ENCODE results near the gene PLSCR4. TPM values are rescaled to one million over a fixed set of nuclear protein-coding genes. Genes with fewer than 3 reads are reported as not detected.
A peak's percentile ranks its signal among the peaks of the same experiment; 100 is the strongest.

Gene PLSCR4
- total RNA-seq, 1 donor from 2014 or later, result 1.1 TPM

DNA sequence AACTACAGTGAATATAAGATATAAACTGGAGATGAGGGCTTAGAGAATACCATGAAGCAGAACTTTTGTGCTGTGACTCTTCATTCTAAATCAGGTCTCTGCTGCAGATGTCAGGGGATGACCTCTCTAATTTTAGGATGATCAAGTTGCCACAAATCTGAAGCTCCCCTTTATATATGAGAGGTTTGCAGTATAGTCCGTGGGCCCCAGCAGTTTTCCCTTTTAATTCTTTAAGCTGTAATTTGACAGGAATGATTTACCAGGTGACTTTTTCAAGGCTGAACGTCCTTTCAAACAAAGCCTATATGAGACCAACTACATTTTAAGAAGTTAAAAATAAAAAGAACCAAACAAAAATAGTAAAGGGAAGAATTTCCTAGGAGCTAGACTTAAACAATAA lies 85.0 kb downstream of the PLSCR4 start:
- H3K4me2 ChIP-seq (ENCODE audit: low read length), result peak overlapping the region; percentile 80
- H3K36me3 ChIP-seq (ENCODE audit: insufficient read depth, low read length), result no peaks in the 10 kb centered on the region
- DNase-seq (ENCODE audit: low read depth) (no peak), FAIRE-seq (no peak)
- peak overlapping the region; percentile 91 for H3K27ac ChIP-seq (ENCODE audit: low read depth, low read length)
- Mint-ChIP-seq H3K36me3 (ENCODE audit: low read depth, unreplicated experiment) (no peaks in the 10 kb centered on the region), H3K4me3 (ENCODE audit: unreplicated experiment) (no peak overlapping the region), H3K9me3 (ENCODE audit: unreplicated experiment) (no peaks in the 10 kb centered on the region), H3K27me3 (ENCODE audit: low read depth, unreplicated experiment) (no peaks in the 10 kb centered on the region), H3K4me1 (ENCODE audit: low read depth, unreplicated experiment) (peaks cover 18% of the 10 kb centered on the region), H3K27ac (ENCODE audit: unreplicated experiment) (peak overlapping the region; percentile 90)
- peaks cover 15% of the 10 kb centered on the region for H3K79me2 ChIP-seq (ENCODE audit: insufficient read depth, low read length)
- H4K20me1 ChIP-seq (ENCODE audit: insufficient read depth, low read length), result no peaks in the 10 kb centered on the region
- TF ChIP-seq EZH2 (IDR thresholded peaks at IDR 0.05; ENCODE audit: insufficient read depth, low read length), result no peak
- TF ChIP-seq, protein P1, sequence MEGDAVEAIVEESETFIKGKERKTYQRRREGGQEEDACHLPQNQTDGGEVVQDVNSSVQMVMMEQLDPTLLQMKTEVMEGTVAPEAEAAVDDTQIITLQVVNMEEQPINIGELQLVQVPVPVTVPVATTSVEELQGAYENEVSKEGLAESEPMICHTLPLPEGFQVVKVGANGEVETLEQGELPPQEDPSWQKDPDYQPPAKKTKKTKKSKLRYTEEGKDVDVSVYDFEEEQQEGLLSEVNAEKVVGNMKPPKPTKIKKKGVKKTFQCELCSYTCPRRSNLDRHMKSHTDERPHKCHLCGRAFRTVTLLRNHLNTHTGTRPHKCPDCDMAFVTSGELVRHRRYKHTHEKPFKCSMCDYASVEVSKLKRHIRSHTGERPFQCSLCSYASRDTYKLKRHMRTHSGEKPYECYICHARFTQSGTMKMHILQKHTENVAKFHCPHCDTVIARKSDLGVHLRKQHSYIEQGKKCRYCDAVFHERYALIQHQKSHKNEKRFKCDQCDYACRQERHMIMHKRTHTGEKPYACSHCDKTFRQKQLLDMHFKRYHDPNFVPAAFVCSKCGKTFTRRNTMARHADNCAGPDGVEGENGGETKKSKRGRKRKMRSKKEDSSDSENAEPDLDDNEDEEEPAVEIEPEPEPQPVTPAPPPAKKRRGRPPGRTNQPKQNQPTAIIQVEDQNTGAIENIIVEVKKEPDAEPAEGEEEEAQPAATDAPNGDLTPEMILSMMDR (IDR thresholded peaks at IDR 0.05; ENCODE audit: insufficient read depth, low read depth, low read length), result no peak
- peak overlapping the region; percentile 13 for H3K4me3 ChIP-seq (ENCODE audit: insufficient read depth, low read depth, low read length)
- H3K9ac ChIP-seq (ENCODE audit: low read length), result peak overlapping the region; percentile 76
- no peaks in the 10 kb centered on the region for H3K27me3 ChIP-seq (ENCODE audit: insufficient read depth, low read length)
- no peaks in the 10 kb centered on the region for H3K9me3 ChIP-seq (ENCODE audit: insufficient read depth, low read depth, low read length)
- no peak overlapping the region for H2AFZ ChIP-seq (ENCODE audit: low read depth, low read length)
- peaks cover 52% of the 10 kb centered on the region for H3K4me1 ChIP-seq (ENCODE audit: insufficient read depth, low read length)

DNA sequence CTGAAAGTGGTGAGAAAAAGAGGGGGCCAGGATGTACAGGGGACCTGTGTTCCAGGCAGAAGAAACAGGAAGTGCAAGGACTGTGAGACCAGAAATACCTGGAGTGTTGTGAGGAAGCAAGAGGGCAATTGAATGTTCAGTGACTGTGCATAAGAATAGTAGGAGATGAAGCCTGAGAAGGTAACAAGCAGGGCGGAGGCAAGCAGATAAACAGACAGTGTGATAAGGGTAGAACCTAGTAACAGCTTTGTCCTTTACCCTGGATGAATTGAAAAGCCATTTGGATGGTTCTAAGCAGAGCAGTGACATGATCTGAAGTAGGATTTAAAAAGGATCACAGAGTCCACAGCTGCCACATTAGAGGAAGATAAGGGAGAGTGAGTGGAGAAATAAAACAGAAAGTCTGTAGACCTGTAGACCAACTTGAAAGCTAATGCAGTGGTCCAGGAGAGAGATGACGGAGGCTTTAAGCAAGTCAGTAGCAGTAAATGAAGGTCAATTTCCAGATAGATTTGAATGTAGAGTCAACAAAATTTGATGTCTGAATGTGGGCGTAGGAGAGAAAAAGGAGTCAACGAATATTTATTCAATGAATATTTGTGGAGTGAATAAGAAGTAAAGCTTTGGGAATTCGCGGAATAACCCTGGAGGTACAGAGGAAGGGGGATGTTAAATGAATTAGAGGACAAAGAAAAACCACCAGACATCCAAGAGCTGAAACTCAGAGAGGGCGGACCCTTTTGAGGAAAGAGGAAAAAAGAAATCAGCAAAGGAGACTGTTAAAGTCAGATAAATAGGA lies 85.7 kb downstream of the PLSCR4 start:
- Mint-ChIP-seq H3K36me3 (ENCODE audit: low read depth, unreplicated experiment) (no peaks in the 10 kb centered on the region), H3K9me3 (ENCODE audit: unreplicated experiment) (no peaks in the 10 kb centered on the region), H3K27ac (ENCODE audit: unreplicated experiment) (peak overlapping the region; percentile 90), H3K4me1 (ENCODE audit: low read depth, unreplicated experiment) (peaks cover 18% of the 10 kb centered on the region), H3K27me3 (ENCODE audit: low read depth, unreplicated experiment) (no peaks in the 10 kb centered on the region), H3K4me3 (ENCODE audit: unreplicated experiment) (no peak overlapping the region)
- H4K20me1 ChIP-seq (ENCODE audit: insufficient read depth, low read length), result peaks cover 2% of the 10 kb centered on the region
- peak overlapping the region; percentile 37 for H3K4me3 ChIP-seq (ENCODE audit: insufficient read depth, low read depth, low read length)
- no peaks in the 10 kb centered on the region for H3K9me3 ChIP-seq (ENCODE audit: insufficient read depth, low read depth, low read length)
- H2AFZ ChIP-seq (ENCODE audit: low read depth, low read length), result no peak overlapping the region
- no peaks in the 10 kb centered on the region for H3K27me3 ChIP-seq (ENCODE audit: insufficient read depth, low read length)
- H3K36me3 ChIP-seq (ENCODE audit: insufficient read depth, low read length), result no peaks in the 10 kb centered on the region
- TF ChIP-seq, protein P1 (IDR thresholded peaks at IDR 0.05; ENCODE audit: insufficient read depth, low read depth, low read length), result no peak
- TF ChIP-seq EZH2 (IDR thresholded peaks at IDR 0.05; ENCODE audit: insufficient read depth, low read length), result no peak
- peak; percentile 23 for FAIRE-seq
- H3K27ac ChIP-seq (ENCODE audit: low read depth, low read length), result peak overlapping the region; percentile 91
- H3K4me2 ChIP-seq (ENCODE audit: low read length), result peak overlapping the region; percentile 80
- peaks cover 52% of the 10 kb centered on the region for H3K4me1 ChIP-seq (ENCODE audit: insufficient read depth, low read length)
- peak; percentile 95 for DNase-seq (ENCODE audit: low read depth)
- H3K9ac ChIP-seq (ENCODE audit: low read length), result peak overlapping the region; percentile 76
- H3K79me2 ChIP-seq (ENCODE audit: insufficient read depth, low read length), result peaks cover 22% of the 10 kb centered on the region

DNA sequence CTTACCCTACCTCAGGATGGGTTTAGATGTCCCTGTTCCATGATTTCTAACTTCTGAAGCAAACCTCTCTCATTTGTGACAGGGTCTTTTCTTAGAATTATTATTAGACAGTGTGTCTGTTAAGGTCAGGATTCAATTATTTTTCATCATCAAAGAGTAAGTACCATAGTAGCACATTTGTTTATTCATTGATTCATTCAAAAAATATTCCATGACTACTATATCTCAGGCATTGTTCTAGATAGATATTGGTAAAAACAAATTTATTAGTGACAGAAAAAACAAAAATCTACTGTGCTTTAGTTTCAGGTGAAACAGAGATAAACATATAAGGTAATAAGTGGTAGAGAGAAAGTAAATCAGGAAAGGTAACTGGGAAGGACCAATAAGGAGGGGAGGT lies 86.4 kb downstream of the PLSCR4 start:
- peak overlapping the region; percentile 37 for H3K4me3 ChIP-seq (ENCODE audit: insufficient read depth, low read depth, low read length)
- Mint-ChIP-seq H3K27ac (ENCODE audit: unreplicated experiment) (no peak overlapping the region), H3K36me3 (ENCODE audit: low read depth, unreplicated experiment) (no peaks in the 10 kb centered on the region), H3K4me3 (ENCODE audit: unreplicated experiment) (no peak overlapping the region), H3K9me3 (ENCODE audit: unreplicated experiment) (no peaks in the 10 kb centered on the region), H3K27me3 (ENCODE audit: low read depth, unreplicated experiment) (no peaks in the 10 kb centered on the region), H3K4me1 (ENCODE audit: low read depth, unreplicated experiment) (peaks cover 18% of the 10 kb centered on the region)
- peak overlapping the region; percentile 80 for H3K4me2 ChIP-seq (ENCODE audit: low read length)
- H3K4me1 ChIP-seq (ENCODE audit: insufficient read depth, low read length), result peaks cover 52% of the 10 kb centered on the region
- H3K9me3 ChIP-seq (ENCODE audit: insufficient read depth, low read depth, low read length), result no peaks in the 10 kb centered on the region
- peaks cover 8% of the 10 kb centered on the region for H4K20me1 ChIP-seq (ENCODE audit: insufficient read depth, low read length)
- peaks cover 28% of the 10 kb centered on the region for H3K79me2 ChIP-seq (ENCODE audit: insufficient read depth, low read length)
- DNase-seq (ENCODE audit: low read depth) (no peak), FAIRE-seq (no peak)
- no peaks in the 10 kb centered on the region for H3K27me3 ChIP-seq (ENCODE audit: insufficient read depth, low read length)
- no peak overlapping the region for H2AFZ ChIP-seq (ENCODE audit: low read depth, low read length)
- H3K36me3 ChIP-seq (ENCODE audit: insufficient read depth, low read length), result no peaks in the 10 kb centered on the region
- peak overlapping the region; percentile 91 for H3K27ac ChIP-seq (ENCODE audit: low read depth, low read length)
- H3K9ac ChIP-seq (ENCODE audit: low read length), result peak overlapping the region; percentile 75
- TF ChIP-seq, protein P1 (IDR thresholded peaks at IDR 0.05; ENCODE audit: insufficient read depth, low read depth, low read length), result no peak
- no peak for TF ChIP-seq EZH2 (IDR thresholded peaks at IDR 0.05; ENCODE audit: insufficient read depth, low read length)

All from astrocyte (in vitro differentiated cells and primary cell).